GM19468 (cell line): ENCODE data around the gene PMEL.
"Not testable (repeated sequence)": the region's sequence is repeated elsewhere in the genome, so short reads cannot be mapped to it uniquely, and the experiment has no call there.

Source experiments
- ATAC-seq: cut with Tn5 transposase; IDR thresholded peaks from one replicate; pipeline ENCODE4 v1.9.1; 2021; ENCODE audit warnings: mild to moderate bottlenecking, moderate library complexity, moderate number of reproducible peaks; ENCODE audit not compliant: unreplicated experiment; ENCODE audit errors: extremely low read depth

The PMEL gene

DNA sequence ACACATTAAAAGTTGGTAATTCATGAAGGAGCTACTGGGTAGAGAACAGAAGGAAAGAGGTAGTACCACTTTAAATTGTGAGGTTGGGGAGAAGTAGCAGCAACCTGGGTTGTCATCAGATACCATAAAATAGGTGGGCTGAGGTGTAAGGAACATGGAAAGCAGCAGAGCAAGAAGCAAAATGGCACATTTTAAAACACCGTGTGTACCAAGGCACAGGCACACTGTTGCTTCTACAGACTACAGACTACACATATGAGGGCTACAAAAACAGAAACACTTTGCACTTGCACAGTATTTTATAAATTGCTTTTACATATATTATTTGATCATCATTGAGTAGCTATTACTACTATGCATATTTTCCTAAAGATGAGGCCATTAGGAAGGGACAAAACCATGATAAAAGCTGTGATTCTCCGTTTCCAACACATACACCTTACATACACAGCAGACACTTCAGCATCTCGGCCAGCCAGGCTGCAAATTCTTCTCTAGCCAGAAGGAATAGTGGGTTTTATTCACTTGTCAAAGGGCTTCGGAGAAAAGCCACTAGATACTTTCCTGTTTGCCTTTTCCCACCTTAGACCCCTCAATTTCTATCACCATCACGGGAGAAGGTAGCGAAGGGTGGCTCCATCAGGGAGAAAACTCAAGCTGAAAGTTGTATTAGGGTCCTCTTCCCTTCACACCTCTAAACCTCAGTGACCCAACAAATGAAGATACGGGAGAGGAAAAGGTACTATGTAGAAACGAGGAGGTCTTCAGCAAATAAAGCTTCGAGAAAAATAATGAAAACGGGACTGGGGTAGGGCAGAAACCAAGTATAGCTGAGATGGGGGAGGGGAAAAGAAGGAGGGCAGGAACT, 39.7 kb downstream of the PMEL start:
- no peak for ATAC-seq

DNA sequence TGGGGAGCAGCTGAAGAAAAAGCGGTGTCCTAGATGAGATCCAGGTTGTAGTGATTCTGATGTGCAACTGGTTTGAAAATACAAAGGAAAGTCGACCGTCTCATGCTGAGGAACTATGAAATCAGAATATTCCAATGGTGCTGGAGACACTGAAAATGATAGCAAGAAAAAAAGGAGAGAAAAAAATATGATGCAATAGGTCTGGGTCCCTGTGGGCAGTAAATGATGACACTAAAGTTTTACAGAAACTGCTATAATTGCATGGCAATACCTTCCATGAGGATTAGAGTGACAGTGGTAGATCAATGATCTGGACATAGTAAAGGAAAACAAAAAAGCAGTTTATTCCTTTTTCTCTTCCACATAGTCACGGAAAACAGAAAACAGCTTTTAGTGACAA, 40.5 kb downstream of the PMEL start:
- no peak for ATAC-seq

DNA sequence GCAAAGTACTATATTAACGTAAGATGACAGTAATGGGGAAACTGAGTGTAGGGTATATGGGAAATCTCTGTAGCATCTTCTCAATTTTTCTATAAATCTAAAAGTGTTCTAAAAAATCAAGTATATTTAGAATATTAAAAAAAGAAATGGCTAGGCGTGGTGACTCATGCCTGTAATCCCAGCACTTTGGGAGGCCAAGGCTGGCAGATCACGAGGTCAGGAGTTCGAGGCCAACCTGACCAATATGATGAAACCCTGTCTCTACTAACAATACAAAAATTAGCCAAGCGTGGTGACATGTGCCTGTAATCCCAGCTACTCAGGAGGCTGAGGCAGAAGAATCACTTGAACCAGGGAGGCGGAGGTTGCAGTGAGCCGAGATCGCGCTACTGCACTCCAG, 42.2 kb downstream of the PMEL start:
- ATAC-seq = not testable (repeated sequence)

- ATAC-seq = no peak
Observed at GRCh38 chr12:55922126-55922525, 43.7 kb downstream of the PMEL start.

GRCh38 chr12:55919032-55919431, 46.8 kb downstream of the PMEL start:
- ATAC-seq = not testable (repeated sequence)

GRCh38 chr12:55915482-55915859, 50.4 kb downstream of the PMEL start:
- no peak for ATAC-seq

DNA sequence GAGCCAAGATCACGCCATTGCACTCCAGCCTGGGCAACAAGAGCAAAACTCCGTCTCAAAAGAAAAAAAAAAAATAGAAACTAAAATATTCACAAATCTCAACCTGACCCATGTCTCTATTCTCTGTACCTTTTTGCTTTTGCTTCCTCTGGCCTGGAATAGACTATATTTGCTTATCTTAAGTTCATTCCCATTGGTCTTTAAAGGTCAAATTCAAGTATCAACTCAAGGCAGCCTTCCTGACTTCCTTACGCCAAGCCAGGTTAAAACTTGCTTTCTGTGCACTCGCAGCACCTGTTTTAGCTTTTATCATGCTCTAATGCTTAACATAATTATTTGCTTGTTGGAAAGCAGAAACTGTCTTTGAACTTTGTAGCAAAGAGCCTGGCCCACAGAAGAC, 52.9 kb downstream of the PMEL start:
- ATAC-seq = no peak

DNA sequence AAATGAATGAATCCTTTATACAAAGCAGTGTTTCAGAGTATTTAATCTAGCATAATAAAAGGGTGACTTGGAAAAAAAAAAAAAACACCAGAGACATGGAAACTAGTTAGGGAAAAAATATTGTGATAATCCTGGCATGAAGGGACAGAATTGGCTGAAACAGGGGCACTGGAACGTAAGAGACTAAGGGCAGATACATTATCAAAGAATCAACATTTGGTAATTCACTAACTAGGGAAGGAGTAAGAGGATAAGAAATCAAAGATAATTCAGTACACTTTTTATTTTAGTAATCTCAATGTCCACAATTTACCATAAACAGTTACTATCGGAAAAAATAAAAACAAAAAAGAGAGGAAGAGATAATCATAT, 56.3 kb downstream of the PMEL start:
- ATAC-seq = no peak

DNA sequence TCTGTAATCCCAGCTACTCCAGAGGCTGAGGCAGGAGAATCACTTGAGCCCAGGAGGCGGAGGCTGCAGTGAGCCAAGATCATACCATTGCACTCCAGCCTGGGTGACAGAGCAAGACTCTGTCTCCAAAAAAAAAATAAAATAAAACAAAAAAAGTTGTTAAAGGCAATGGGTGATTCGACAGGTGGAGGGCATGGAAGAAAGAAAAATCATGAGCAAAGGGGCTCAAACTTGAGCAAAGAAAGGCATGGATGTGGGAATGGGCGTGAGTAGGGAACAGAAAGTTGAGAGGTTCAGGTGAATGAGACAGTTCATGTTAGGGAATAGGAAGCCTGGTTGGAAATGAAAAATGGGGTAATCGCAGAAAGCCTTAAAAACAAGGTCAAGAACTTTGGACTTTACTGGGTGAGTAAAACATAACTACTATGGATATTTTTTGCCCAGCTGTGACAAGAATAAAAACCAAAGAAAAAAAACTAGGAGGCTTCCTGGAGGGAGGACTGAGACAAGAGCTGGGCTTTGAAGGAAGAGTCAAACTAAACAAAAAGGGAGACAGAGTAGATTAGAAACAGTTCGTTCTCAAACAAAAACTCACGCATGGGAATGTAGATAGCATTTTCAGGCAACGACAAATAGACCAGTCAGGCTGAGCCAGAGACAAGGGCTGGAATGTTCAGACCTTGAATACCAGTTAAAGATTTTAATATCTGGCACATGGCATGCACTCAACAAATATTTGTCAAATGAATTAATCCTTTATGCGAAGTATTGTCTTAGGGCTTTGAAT, 56.9 kb downstream of the PMEL start:
- no peak for ATAC-seq

- no peak for ATAC-seq
Observed at GRCh38 chr12:55906056-55906455, 59.8 kb downstream of the PMEL start.
